ENCODE results near the gene DLX4.

DNA sequence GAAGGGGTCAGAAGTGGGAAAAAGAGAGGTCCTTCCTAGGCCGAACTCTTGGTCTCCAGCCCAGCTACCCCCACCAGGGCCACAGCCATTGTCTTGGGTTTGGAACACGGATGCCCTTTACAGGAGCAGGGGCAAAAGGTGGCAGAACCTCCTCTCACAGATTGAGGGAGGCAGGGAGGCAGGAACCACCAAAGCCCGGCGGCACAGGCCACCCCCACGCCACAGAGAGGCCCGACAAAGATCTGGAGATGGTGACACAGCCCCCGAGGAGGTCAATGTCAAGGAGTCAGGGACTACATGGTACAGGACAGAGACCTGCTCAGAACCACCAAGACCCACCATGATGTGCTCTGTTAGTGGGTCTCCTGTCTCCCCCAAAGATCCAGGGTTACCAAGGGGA is 44.4 kb upstream of the DLX4 start:
- TF ChIP-seq CTCF (IDR thresholded peaks at IDR 0.05; ENCODE audit: extremely low read depth in 1 of 2, insufficient read depth in 1 of 2, low read depth in 1 of 2, low read length in 2 of 2): no peak
- TF ChIP-seq POLR2A (IDR thresholded peaks at IDR 0.05; ENCODE audit: low read depth, low read length): no peak
- TF ChIP-seq POLR2AphosphoS5 (IDR thresholded peaks at IDR 0.05; ENCODE audit: insufficient read depth, low read depth, low read length): no peak
- no peak for TF ChIP-seq MYC (IDR thresholded peaks at IDR 0.05; ENCODE audit: low read depth, low read length)
- TF ChIP-seq GATA2 (IDR thresholded peaks at IDR 0.05; ENCODE audit: insufficient read depth, insufficient read length, low read depth, low read length): no peak
- no peak for TF ChIP-seq EZH2 (IDR thresholded peaks at IDR 0.05; ENCODE audit: borderline replicate concordance, low read depth, low read length, severe bottlenecking)
- TF ChIP-seq, protein P1, sequence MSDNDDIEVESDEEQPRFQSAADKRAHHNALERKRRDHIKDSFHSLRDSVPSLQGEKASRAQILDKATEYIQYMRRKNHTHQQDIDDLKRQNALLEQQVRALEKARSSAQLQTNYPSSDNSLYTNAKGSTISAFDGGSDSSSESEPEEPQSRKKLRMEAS (IDR thresholded peaks at IDR 0.05; ENCODE audit: insufficient read depth, insufficient read length): no peak
- no peak for TF ChIP-seq FOS (IDR thresholded peaks at IDR 0.05; ENCODE audit: borderline replicate concordance, insufficient read depth, low read length)

Measured in endothelial cell of umbilical vein (primary cell).